ENCODE data around the gene COPS6.

- TF ChIP-seq CTCF (optimal IDR thresholded peaks at IDR 0.05 in 1 of 3, IDR thresholded peaks at IDR 0.05 in 1 of 3, conservative IDR thresholded peaks at IDR 0.05 in 1 of 3; ENCODE audit: extremely low read depth in 1 of 3, insufficient read depth in 2 of 3, low read length in 3 of 3) (no peak), EZH2 (IDR thresholded peaks at IDR 0.05; ENCODE audit: low read length) (no peak)
Measured at GRCh38 chr7:100107890-100108289, 19.1 kb downstream of the COPS6 start.

Measured in keratinocyte (primary cell).